ENCODE data around the gene FANCE.

Gene FANCE

GRCh38 chr6:35507221-35507620, 55.1 kb downstream of the FANCE start:
- no peak overlapping the region for H3K4me3 ChIP-seq (ENCODE audit: low read length)
- DNase-seq (ENCODE audit: low read depth) = no peak
- no peak for TF ChIP-seq CTCF (conservative IDR thresholded peaks at IDR 0.05; ENCODE audit: low read depth, low read length)

GRCh38 chr6:35508027-35508426, 55.9 kb downstream of the FANCE start:
- TF ChIP-seq CTCF (conservative IDR thresholded peaks at IDR 0.05; ENCODE audit: low read depth, low read length) = no peak
- H3K4me3 ChIP-seq (ENCODE audit: low read length) = no peak overlapping the region
- DNase-seq (ENCODE audit: low read depth) = no peak

GRCh38 chr6:35508542-35508941, 56.4 kb downstream of the FANCE start:
- no peak overlapping the region for H3K4me3 ChIP-seq (ENCODE audit: low read length)
- no peak for TF ChIP-seq CTCF (conservative IDR thresholded peaks at IDR 0.05; ENCODE audit: low read depth, low read length)
- DNase-seq (ENCODE audit: low read depth) = no peak

GRCh38 chr6:35510916-35511561, 58.9 kb downstream of the FANCE start:
- H3K4me3 ChIP-seq (ENCODE audit: low read length) = peak overlapping the region; percentile 41
- TF ChIP-seq CTCF (conservative IDR thresholded peaks at IDR 0.05; ENCODE audit: low read depth, low read length) = no peak

GRCh38 chr6:35511562-35511941, 59.4 kb downstream of the FANCE start:
- no peak for DNase-seq (ENCODE audit: low read depth)
- no peak for TF ChIP-seq CTCF (conservative IDR thresholded peaks at IDR 0.05; ENCODE audit: low read depth, low read length)
- peak overlapping the region; percentile 41 for H3K4me3 ChIP-seq (ENCODE audit: low read length)

More at GRCh38 chr6:35510916-35511561, 58.9 kb downstream of the FANCE start:
- DNase-seq (ENCODE audit: low read depth) = no peak

GRCh38 chr6:35512006-35512405, 59.9 kb downstream of the FANCE start:
- H3K4me3 ChIP-seq (ENCODE audit: low read length) = peak overlapping the region; percentile 41
- TF ChIP-seq CTCF (conservative IDR thresholded peaks at IDR 0.05; ENCODE audit: low read depth, low read length) = no peak

GRCh38 chr6:35512740-35513139, 60.6 kb downstream of the FANCE start, which contains the start of gene TULP1:
Gene TULP1 (minus strand): TSS chr6:35512896. CDS start chr6:35512858, 38 bp downstream.
- peak within 1 kb of the TSS; percentile 41 for H3K4me3 ChIP-seq (ENCODE audit: low read length)
- TF ChIP-seq CTCF (conservative IDR thresholded peaks at IDR 0.05; ENCODE audit: low read depth, low read length) = no peak
- DNase-seq (ENCODE audit: low read depth) = no peak

More at GRCh38 chr6:35512006-35512405, 59.9 kb downstream of the FANCE start:
- no peak for DNase-seq (ENCODE audit: low read depth)

All from retinal pigment epithelial cell (primary cell).